Heart right ventricle (tissue), 16 donors: ENCODE data around the gene CCNG1. TPM values are rescaled to one million over a fixed set of nuclear protein-coding genes. Genes with fewer than 3 reads are reported as not detected.
A peak's percentile ranks its signal among the peaks of the same experiment; 100 is the strongest.

Source experiments
- ATAC-seq, 8 donors: fragments of 200-7000 bp; cut with Tn5 transposase; one replicate each; pipeline ENCODE4 v1.9.1; 2020; ENCODE audit warnings: mild to moderate bottlenecking in 8 of 8, moderate library complexity in 8 of 8, moderate number of reproducible peaks in 1 of 8
- DNase-seq, 2 donors: peaks; one replicate each; pipeline ENCODE4 v3.0.0-alpha.2; 2020
- H3K27ac ChIP-seq, 10 donors: fragments of 200-600 bp; sonication (generic) in 2 of 10; one replicate each; pipeline versions ENCODE4 v1.5.0 to v1.8.0; 2020 to 2022; ENCODE audit warnings: mild to moderate bottlenecking in 3 of 10
- H3K27me3 ChIP-seq, 7 donors: fragments of 200-600 bp; one replicate each; pipeline ENCODE4 v1.8.0; 2021 to 2022; ENCODE audit warnings: mild to moderate bottlenecking in 2 of 7
- H3K36me3 ChIP-seq, 9 donors: fragments of 200-600 bp; sonication (generic) in 1 of 9; one replicate each; pipeline versions ENCODE4 v1.5.0 to v1.8.0; 2020 to 2022; ENCODE audit warnings: mild to moderate bottlenecking in 2 of 9
- H3K4me1 ChIP-seq, 9 donors: fragments of 200-600 bp; sonication (generic) in 1 of 9; one replicate each; pipeline versions ENCODE4 v1.5.0 to v1.8.0; 2020 to 2022; ENCODE audit warnings: mild to moderate bottlenecking in 4 of 9
- H3K4me3 ChIP-seq, 10 donors: fragments of 200-600 bp; sonication (generic) in 2 of 10; one replicate each; pipeline versions ENCODE4 v1.5.0 to v1.8.0; 2020 to 2022; ENCODE audit warnings: mild to moderate bottlenecking in 7 of 10, moderate library complexity in 2 of 10
- H3K9me3 ChIP-seq, 11 donors: fragments of 200-600 bp in 10 of 11; sonication (generic) in 2 of 11; one replicate each; pipeline versions ENCODE4 v1.5.0 to v1.8.0; 2013 to 2022; ENCODE audit warnings: mild to moderate bottlenecking in 2 of 11, control low read depth in 1 of 11, moderate library complexity in 1 of 11
- WGBS, 2 donors: extraction: QIAGEN DNeasy Blood & Tissue Kit; methylation state at CpG; one replicate each; pipeline ENCODE4 v1.1.7; 2013; ENCODE audit warnings: inconsistent platforms in 1 of 2; 5-methylcytosine and 5-hydroxymethylcytosine counted together
- intact Hi-C, 10 donors: fragments of 100-400 bp; cut with DNase I; formaldehyde crosslinking; loops; one replicate each; pipeline versions ENCODE4 v1.11.1 to v1.14.2; 2022
- polyA plus RNA-seq, 2 donors: library from polyadenylated mRNA; stranded (reverse); fragments of 200-250 nt; gene quantifications; one replicate each; pipeline ENCODE4 v1.2.3, GENCODE V29; 2013
- total RNA-seq, 10 donors: library from RNA; stranded (reverse); fragmentation: NEBNext Ultra II Directional in 3 of 10; extraction: Animal tissue kit (Norgen Biotek cat#: 25700) in 3 of 10; gene quantifications; one replicate each; pipeline versions ENCODE4 v1.2.1 to v1.2.4, GENCODE V29; 2021 to 2023
- TF ChIP-seq, protein P1 (sequence below), 9 donors: fragments of 200-600 bp; sonication (generic) in 2 of 9; IDR thresholded peaks; one replicate each; pipeline versions ENCODE4 v1.5.0 to v1.8.0; 2021 to 2022; ENCODE audit warnings: antibody characterized with exemption in 9 of 9, mild to moderate bottlenecking in 5 of 9, moderate library complexity in 1 of 9
- donor health status: Arrhythmogenic right ventricular cardiomyopathy.
- donor health status: ischemic (EF 13 %, LVEDD 7.1; RV severe dilation, severe dysfunction).
- donor health status: healthy with polysubstance abuse.
- donor health status: DM: no; HTN: yes; CAD: no.
- donor health status: DM: no; HTN: no; CAD: no.
- donor health status: ischemic (EF 25% LVEDD 6.9; RV normal size, moderate dysfunction).
- donor health status: ischemic (EF 25% LVEDD 5.7; RV mildly dilated, moderate dysfunction).
- donor health status: healthy.
- donor health status: DM: yes; HTN: yes; CAD: no.
- donor health status: Ischemic cardiomyopathy.
- donor health status: ischemic (EF 35%, LVEDD 5.7; RV mildly dilated, moderate dysfunction).
- donor health status: nonischemic (EF 11% LVEDD 7.7; RV severe dilation, severe dysfunction).
- donor health status: DM: yes; HTN: yes; CAD: no.
- donor health status: PGD.
- donor health status: ischemic (EF 29% LVEDD 5.4; RV normal size, mild dysfunction).
- donor health status: nonischemic (EF 23%, LVEDD 6.1; RV moderate dilation, normal function).

The CCNG1 gene
- total and polyA plus RNA-seq, 12 donors, result 37.0 to 137 (median 66.1) TPM

DNA sequence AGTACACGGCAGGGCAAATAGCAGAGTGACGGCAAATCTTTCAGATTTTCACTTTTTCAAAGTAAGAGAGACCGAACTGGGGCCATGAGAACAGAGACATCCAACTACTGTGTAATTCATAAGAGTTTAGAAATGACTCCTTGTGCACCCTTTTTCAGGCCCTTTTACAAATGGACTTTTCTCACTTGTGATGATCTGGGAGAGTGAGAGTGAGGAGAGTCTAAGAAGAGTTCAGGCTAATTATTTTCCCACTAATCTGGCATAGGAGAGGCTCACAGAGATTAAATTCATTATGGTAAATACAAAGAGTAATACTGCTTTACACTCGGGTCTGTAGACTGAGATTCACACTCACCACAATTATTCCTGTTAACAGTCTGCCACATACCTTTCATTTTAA, 880 bp upstream of the CCNG1 start:
- peak overlapping the region in 9 of 10 donors; percentile 59 to 97 (median 92) for H3K27ac ChIP-seq
- no peak for DNase-seq
- H3K36me3 ChIP-seq, result peaks cover 0 to 20% (median 5%) of the 10 kb centered on the region in 9 donors
- 71 to 84% methylated on average over 4 of the region's 4 CpGs for WGBS, 2 donors
- peak overlapping the region in 6 of 10 donors; percentile 78 to 97 (median 91) for H3K4me3 ChIP-seq
- TF ChIP-seq, protein P1, sequence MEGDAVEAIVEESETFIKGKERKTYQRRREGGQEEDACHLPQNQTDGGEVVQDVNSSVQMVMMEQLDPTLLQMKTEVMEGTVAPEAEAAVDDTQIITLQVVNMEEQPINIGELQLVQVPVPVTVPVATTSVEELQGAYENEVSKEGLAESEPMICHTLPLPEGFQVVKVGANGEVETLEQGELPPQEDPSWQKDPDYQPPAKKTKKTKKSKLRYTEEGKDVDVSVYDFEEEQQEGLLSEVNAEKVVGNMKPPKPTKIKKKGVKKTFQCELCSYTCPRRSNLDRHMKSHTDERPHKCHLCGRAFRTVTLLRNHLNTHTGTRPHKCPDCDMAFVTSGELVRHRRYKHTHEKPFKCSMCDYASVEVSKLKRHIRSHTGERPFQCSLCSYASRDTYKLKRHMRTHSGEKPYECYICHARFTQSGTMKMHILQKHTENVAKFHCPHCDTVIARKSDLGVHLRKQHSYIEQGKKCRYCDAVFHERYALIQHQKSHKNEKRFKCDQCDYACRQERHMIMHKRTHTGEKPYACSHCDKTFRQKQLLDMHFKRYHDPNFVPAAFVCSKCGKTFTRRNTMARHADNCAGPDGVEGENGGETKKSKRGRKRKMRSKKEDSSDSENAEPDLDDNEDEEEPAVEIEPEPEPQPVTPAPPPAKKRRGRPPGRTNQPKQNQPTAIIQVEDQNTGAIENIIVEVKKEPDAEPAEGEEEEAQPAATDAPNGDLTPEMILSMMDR (IDR thresholded peaks at IDR 0.05), result no peak
- intact Hi-C loops, result loop anchor here in 3 of 10 donors (2.0 to 10.0 kb wide), 2 partner anchors 68 kb away; partner anchors contain the start of gene MAT2B (in 3 of the 3)
- peaks cover 15 to 44% (median 32%) of the 10 kb centered on the region in 9 donors for H3K4me1 ChIP-seq
- H3K27me3 ChIP-seq, result no peaks in the 10 kb centered on the region
- ATAC-seq, result no peak
- H3K9me3 ChIP-seq, result no peaks in the 10 kb centered on the region

DNA sequence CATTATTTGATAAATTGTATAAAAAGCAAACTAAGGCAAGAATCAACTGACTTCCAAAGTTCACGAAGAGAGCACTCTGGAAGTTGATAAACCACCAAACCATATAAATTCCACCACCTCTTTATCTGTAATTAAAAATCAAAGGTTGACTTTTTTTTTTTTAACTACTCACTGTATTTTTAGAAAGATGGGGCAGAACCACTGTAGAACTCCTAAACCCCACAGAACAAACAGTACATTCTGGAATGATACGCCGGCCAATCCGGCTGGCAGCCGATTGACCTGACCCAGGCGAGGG, 435 bp upstream of the CCNG1 start:
- peaks cover 15 to 44% (median 32%) of the 10 kb centered on the region in 9 donors for H3K4me1 ChIP-seq
- intact Hi-C loops, result loop anchor here in 3 of 10 donors (1.0 to 10.0 kb wide), 3 partner anchors 23 to 68 kb away; partner anchors contain the start of genes MAT2B (in 3 of the 3), HMMR (in 1 of the 3) and NUDCD2 (in 1 of the 3)
- WGBS, 2 donors, result 3% methylated on average over 6 of the region's 6 CpGs

DNA sequence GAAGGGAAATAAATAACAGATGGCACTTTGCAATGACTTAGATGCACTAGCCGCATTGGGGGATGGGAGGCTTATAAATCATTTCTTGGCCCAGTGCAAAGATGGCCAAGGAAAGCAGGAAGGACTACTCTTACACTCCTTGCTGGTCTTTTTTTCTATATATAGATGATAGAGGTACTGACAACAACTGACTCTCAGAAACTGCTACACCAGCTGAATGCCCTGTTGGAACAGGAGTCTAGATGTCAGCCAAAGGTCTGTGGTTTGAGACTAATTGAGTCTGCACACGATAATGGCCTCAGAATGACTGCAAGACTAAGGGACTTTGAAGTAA, 1.7 kb downstream of the CCNG1 start:
- no peak for ATAC-seq
- Histone ChIP-seq H3K4me3 (peak overlapping the region in 6 of 10 donors; percentile 4 to 99 (median 87)), H3K4me1 (peaks cover 15 to 42% (median 32%) of the 10 kb centered on the region in 9 donors), H3K9me3 (no peaks in the 10 kb centered on the region), H3K36me3 (peaks cover 0 to 46% (median 28%) of the 10 kb centered on the region in 9 donors), H3K27me3 (no peaks in the 10 kb centered on the region), H3K27ac (peak overlapping the region in 2 of 10 donors; percentile 9 to 97)
- 44 to 54% methylated on average over 2 of the region's 2 CpGs for WGBS, 2 donors
- intact Hi-C loops, result loop anchor here in 2 of 10 donors (2.0 to 10.0 kb wide), 2 partner anchors 20 to 66 kb away; partner anchors contain the start of gene MAT2B (in 1 of the 2)
- TF ChIP-seq, protein P1 (IDR thresholded peaks at IDR 0.05), result no peak
- DNase-seq, result no peak

More for the DNA sequence above, 435 bp upstream of the CCNG1 start:
- H3K27ac ChIP-seq, result peak overlapping the region in 9 of 10 donors; percentile 59 to 97 (median 92)
- no peaks in the 10 kb centered on the region for H3K27me3 ChIP-seq
- TF ChIP-seq, protein P1 (IDR thresholded peaks at IDR 0.05), result no peak
- ATAC-seq, result no peak
- peak overlapping the region in 9 of 10 donors; percentile 78 to 99 (median 94) for H3K4me3 ChIP-seq
- no peaks in the 10 kb centered on the region for H3K9me3 ChIP-seq
- peaks cover 0 to 25% (median 10%) of the 10 kb centered on the region in 9 donors for H3K36me3 ChIP-seq
- DNase-seq, result no peak

DNA sequence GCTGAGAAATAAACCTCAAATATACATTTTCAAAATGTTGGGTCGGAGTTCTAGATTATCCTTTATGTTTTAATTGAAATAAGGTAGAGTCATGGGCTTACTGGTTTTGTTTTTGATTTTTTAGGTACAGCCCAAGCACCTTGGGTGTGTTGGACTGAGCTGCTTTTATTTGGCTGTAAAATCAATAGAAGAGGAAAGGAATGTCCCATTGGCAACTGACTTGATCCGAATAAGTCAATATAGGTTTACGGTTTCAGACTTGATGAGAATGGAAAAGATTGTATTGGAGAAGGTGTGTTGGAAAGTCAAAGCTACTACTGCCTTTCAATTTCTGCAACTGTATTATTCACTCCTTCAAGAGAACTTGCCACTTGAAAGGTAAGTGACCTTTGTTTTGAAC, 3.6 kb downstream of the CCNG1 start:
- DNase-seq, result no peak
- Histone ChIP-seq H3K4me3 (no peak overlapping the region), H3K4me1 (peaks cover 15 to 44% (median 32%) of the 10 kb centered on the region in 9 donors), H3K9me3 (no peaks in the 10 kb centered on the region), H3K27me3 (no peaks in the 10 kb centered on the region), H3K36me3 (peaks cover 0 to 65% (median 37%) of the 10 kb centered on the region in 9 donors), H3K27ac (no peak overlapping the region)
- ATAC-seq, result no peak
- TF ChIP-seq, protein P1 (IDR thresholded peaks at IDR 0.05), result no peak
- WGBS, 2 donors, result 96 to 97% methylated on average over 3 of the region's 3 CpGs
- intact Hi-C loops, result no loop called here
